ENCODE measurements around the gene NIF3L1.

- no peak for TF ChIP-seq CTCF (CRISPR knock-in tag; IDR thresholded peaks at IDR 0.05)
- no peak for TF ChIP-seq NR2F6 (IDR thresholded peaks at IDR 0.05)
- no peak for TF ChIP-seq NR2F6 (CRISPR knock-in tag; IDR thresholded peaks at IDR 0.05)
- no peak for TF ChIP-seq STAT6 (CRISPR knock-in tag; IDR thresholded peaks at IDR 0.05; ENCODE audit: borderline replicate concordance)
- TF ChIP-seq ZNF558 (CRISPR knock-in tag; IDR thresholded peaks at IDR 0.05; ENCODE audit: borderline replicate concordance) = no peak
- no peak for TF ChIP-seq ZMYM2 (CRISPR knock-in tag; IDR thresholded peaks at IDR 0.05)
- no peak for TF ChIP-seq TGIF2 (CRISPR knock-in tag; IDR thresholded peaks at IDR 0.05)
- no peak for TF ChIP-seq NFYB (CRISPR knock-in tag; IDR thresholded peaks at IDR 0.05)
- no peak for TF ChIP-seq ZBTB7A (CRISPR knock-in tag; IDR thresholded peaks at IDR 0.05)
- TF ChIP-seq ZNF383 (CRISPR knock-in tag; IDR thresholded peaks at IDR 0.05; ENCODE audit: borderline replicate concordance) = no peak
- TF ChIP-seq TAF1 (CRISPR knock-in tag; IDR thresholded peaks at IDR 0.05) = no peak
Measured at GRCh38 chr2:200909958-200910357, 20.8 kb downstream of the NIF3L1 start.
